HPDE6-E6E7 (cell line): ENCODE measurements around the gene IPPK.

Experiments
- DNase-seq: peaks from one replicate; pipeline ENCODE4 v3.0.0; 2011; ENCODE audit warnings: missing footprints; ENCODE audit errors: extremely low spot score

IPPK gene

DNA sequence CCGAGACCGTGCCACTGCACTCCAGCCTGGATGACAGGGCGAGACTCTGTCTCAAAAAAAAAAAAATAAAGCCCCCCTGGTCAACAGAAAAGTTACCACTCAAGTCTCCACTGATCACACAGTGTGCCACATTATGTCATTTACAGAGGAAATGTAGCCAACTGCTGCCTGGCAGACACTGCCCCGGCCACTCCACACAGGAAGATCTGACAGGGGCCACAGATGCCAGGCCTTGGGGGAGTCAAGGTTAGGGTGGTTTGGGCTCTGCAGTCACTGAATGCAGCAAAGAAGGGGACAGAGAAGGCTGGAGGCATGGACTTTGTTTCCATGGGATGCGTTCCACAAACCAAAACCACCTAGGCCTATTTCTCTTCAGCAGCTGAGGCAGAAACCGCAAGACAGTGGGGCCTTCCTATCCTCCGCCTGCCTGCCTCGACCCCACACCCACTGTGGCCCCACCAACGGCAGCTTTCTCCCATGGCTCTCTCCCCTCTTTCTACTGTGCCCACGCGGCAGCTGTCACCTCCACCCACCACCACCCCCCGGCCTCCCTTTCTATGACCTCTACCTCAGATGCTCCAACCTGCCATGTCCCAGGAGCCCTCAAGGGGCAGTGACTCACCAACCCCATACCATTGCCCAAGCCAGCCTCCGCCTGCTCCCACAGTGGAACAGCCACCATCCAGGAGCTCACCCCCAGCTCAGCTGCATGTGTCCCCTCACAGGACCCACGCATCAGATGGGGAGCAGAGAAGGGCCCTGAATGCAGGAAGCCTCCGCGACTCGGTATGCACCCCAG lies 12.4 kb downstream of the IPPK start:
- DNase-seq, result no peak

- DNase-seq, result no peak
Measured at GRCh38 chr9:92656537-92656925, 13.4 kb downstream of the IPPK start.

GRCh38 chr9:92655896-92656536 lies 13.9 kb downstream of the IPPK start:
- no peak for DNase-seq

GRCh38 chr9:92655366-92655765 lies 14.6 kb downstream of the IPPK start:
- no peak for DNase-seq

GRCh38 chr9:92654481-92655301 lies 15.2 kb downstream of the IPPK start:
- peak; percentile 63 for DNase-seq

- no peak for DNase-seq
Measured at GRCh38 chr9:92652461-92652860, 17.5 kb downstream of the IPPK start.

- DNase-seq, result no peak
Measured at GRCh38 chr9:92650839-92651621, 18.9 kb downstream of the IPPK start.

DNA sequence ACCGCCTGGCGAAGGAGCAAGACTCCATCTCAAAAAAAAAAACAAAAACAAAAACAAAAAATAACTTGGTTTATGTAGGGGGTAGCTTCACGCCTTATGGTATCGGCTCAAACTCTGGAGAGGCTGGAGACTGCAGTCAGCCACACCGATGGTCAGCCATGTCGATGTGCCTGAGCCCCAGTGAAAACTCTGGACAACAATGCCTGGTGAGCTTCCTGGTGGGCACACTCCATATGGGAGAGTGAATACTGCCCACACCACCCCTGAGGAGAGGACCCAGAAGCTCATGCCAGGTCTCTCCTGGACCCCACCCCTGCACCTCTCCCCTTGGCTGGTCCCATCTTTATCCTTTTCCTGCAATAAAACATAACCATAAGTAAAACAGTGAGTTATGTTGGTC lies 19.6 kb downstream of the IPPK start:
- DNase-seq, result no peak

DNA sequence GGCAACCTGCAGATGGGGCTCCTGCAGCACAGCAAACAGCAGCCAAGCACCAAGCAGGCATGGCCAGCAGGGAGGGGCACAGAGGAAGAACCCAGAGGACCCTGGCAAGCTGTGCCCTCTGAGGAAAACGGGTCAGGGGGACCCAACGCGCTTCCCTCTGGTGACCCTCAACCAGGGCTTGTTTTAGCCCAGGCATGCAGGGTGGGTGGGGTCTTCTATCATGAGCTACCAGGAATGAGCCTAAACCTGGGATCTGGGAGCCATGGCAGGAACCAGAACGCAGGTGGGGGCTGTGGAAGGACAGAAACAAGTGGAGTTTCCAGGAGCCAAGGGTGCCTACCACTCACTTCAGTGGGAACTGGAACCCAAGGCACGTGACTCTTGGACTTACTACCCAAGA lies 20.9 kb downstream of the IPPK start:
- DNase-seq, result no peak

GRCh38 chr9:92648474-92648971 lies 21.4 kb downstream of the IPPK start:
- no peak for DNase-seq

DNA sequence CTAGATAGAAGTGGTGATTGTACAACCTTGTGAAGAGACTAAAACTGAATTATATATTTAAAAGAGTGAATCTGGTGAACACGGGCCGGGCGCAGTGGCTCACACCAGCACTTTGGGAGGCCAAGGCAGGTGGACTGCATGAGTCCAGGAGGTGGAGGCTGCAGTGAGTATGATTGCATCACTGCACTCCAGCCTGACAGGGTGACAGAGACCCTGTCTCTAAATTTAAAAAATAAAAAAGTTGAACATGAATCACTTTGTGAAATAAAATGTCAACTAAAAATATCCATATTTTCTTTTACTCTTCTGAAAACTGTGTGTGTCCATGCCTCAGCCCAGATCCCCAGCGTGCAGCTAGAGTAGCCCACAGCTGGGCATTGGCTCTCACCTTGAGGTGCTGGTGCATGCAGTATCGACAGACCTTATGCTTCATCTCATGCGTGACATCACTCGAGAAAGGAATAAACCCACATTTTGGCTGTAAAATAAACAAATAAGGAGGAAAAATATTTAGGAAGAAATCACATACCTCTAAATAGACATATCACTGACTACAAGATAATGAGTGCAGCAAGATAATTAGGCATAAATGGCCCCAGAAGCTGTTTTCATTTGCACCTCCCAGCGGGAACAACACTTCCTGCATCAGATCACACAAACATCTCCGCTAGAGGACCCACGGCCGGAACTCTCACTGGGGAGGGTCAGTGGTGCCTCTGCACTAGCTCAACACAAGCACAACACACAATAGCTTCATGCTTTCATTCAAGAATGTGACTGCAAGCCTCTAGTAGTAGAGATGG lies 22.1 kb downstream of the IPPK start:
- no peak for DNase-seq

- DNase-seq, result no peak
Measured at GRCh38 chr9:92645041-92645440, 24.9 kb downstream of the IPPK start.

DNA sequence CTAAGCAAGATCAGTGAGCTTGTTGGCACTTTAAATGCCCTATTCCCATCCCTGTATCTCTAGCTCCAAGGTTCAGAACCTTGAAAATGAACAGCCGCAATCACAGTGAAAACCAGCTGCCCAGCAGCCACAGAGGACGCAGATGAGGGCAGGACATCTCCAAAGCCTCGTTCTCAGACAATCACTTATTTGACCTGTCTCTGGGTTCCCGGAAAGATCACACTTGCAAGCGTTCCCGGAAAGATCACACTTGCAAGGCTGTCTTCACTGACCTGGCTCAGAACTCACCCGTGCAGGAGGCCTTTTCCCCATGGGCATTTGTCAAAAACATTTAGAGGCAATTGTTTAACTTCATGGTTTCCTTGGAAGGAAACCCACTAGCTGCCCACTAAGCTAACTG lies 25.7 kb downstream of the IPPK start:
- DNase-seq, result no peak

DNA sequence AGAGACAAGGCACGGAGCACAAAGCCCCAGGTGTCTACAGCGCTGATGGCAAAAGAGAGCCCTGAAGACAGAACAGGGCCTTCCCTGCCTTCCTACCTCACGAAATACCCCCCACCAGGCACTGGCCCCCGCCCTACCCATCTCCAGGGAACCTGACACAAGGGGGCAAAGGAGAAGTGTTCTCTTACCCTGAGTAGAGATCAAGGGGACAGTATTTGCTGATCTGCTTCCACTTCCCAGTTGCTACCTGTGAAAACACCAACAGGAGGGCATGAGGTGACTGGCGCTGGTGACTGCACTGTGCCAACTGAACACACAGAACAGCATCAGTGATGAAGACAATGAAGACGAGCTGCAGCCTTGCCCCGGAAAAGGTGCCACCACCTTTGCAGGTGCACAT lies 27.4 kb downstream of the IPPK start:
- no peak for DNase-seq

DNA sequence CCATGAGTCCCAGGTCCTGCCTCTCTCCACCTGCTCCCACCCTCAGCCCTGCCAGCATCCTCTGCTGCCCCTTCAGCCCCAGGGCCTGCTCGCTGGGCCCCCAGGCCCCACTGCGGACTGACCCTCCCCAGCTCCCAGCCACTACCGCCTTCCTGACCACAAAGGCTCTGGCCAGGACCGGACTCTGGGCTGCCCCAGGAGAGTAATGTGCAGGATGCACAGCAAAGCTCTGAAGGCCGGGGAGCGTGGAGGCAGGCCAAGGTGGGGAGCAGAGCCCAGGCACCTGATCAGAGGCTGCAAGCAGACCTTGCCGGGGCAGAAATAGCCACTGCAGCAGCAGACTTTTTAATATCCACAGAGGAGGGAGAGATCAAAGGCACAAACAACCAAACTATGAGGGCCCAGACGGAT lies 27.9 kb downstream of the IPPK start:
- DNase-seq, result no peak

- no peak for DNase-seq
Measured at GRCh38 chr9:92641092-92641809, 28.7 kb downstream of the IPPK start.

- no peak for DNase-seq
Measured at GRCh38 chr9:92640398-92641091, 29.4 kb downstream of the IPPK start.

GRCh38 chr9:92639791-92640271 lies 30.1 kb downstream of the IPPK start:
- no peak for DNase-seq

- no peak for DNase-seq
Measured at GRCh38 chr9:92639124-92639523, 30.8 kb downstream of the IPPK start.
